ENCODE results near the gene SH2D1B.

DNA sequence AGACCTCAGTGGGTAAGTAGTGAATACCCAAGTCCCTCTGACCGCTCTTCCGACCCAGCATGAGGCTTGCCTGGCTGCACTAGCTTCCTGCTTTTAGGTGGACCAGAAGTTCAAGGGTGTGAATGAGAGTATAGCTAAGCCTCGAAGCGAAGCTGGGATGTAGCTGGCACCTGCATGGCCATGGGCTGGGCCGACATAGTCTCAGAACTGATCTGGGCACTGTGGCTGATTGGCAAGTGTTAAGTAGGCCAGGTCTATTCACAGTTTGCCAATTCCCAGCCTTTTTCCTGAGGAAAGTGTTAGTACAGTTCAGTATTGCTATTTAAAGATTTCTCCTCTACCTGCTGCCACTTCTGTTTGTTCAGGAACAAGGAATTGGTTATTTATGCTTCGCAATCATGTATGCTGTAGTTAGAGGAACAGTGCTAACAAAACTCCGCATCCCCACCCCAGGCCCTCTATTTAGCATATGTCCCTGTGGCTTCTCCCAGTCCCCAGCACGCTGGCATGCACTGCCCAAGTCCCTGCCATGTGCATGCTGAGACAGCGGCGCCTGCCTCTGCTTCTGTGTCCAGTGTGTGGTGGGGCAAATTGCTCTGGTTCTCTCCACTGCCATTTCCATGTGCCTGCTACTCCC is 51.6 kb downstream of the SH2D1B start:
- no peak for TF ChIP-seq EP300 (IDR thresholded peaks at IDR 0.05)
- TF ChIP-seq, protein P1, sequence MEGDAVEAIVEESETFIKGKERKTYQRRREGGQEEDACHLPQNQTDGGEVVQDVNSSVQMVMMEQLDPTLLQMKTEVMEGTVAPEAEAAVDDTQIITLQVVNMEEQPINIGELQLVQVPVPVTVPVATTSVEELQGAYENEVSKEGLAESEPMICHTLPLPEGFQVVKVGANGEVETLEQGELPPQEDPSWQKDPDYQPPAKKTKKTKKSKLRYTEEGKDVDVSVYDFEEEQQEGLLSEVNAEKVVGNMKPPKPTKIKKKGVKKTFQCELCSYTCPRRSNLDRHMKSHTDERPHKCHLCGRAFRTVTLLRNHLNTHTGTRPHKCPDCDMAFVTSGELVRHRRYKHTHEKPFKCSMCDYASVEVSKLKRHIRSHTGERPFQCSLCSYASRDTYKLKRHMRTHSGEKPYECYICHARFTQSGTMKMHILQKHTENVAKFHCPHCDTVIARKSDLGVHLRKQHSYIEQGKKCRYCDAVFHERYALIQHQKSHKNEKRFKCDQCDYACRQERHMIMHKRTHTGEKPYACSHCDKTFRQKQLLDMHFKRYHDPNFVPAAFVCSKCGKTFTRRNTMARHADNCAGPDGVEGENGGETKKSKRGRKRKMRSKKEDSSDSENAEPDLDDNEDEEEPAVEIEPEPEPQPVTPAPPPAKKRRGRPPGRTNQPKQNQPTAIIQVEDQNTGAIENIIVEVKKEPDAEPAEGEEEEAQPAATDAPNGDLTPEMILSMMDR (IDR thresholded peaks at IDR 0.05), result no peak
